PFSK-1 (cell line): Measurements from ENCODE around the gene GLP1R.

Experiments used
- FOXP2 ChIP-seq: optimal IDR thresholded peaks from 2 replicates; pipeline ENCODE3; 2011; ENCODE audit warnings: borderline replicate concordance, control low read depth, inconsistent platforms; ENCODE audit not compliant: insufficient read depth; ENCODE audit errors: extremely low read length, extremely low read depth
- POLR2AphosphoS5 ChIP-seq: IDR thresholded peaks from 2 replicates; pipeline ENCODE4 v1.6.1; 2012; ENCODE audit warnings: low read depth, mild to moderate bottlenecking, control low read depth, low read length, moderate library complexity
- SIN3A ChIP-seq: IDR thresholded peaks from 2 replicates; pipeline ENCODE4 v1.6.1; 2012; ENCODE audit warnings: mild to moderate bottlenecking, low read length, moderate library complexity, borderline replicate concordance; ENCODE audit not compliant: insufficient read depth
- TAF1 ChIP-seq: IDR thresholded peaks from 2 replicates; pipeline ENCODE4 v1.6.1; 2012; ENCODE audit warnings: low read length, control low read depth, borderline replicate concordance; ENCODE audit not compliant: insufficient read depth
- TF ChIP-seq, protein P1 (sequence below), 2 experiments: IDR thresholded peaks; 2 replicates each; pipeline versions ENCODE4 v1.6.1 to v1.8.0; 2011 to 2012; ENCODE audit warnings: low read depth in 2 of 2, low read length in 2 of 2, control low read depth in 1 of 2, inconsistent platforms in 1 of 2, mild to moderate bottlenecking in 1 of 2, moderate library complexity in 1 of 2; ENCODE audit not compliant: insufficient read depth in 1 of 2

GLP1R gene

DNA sequence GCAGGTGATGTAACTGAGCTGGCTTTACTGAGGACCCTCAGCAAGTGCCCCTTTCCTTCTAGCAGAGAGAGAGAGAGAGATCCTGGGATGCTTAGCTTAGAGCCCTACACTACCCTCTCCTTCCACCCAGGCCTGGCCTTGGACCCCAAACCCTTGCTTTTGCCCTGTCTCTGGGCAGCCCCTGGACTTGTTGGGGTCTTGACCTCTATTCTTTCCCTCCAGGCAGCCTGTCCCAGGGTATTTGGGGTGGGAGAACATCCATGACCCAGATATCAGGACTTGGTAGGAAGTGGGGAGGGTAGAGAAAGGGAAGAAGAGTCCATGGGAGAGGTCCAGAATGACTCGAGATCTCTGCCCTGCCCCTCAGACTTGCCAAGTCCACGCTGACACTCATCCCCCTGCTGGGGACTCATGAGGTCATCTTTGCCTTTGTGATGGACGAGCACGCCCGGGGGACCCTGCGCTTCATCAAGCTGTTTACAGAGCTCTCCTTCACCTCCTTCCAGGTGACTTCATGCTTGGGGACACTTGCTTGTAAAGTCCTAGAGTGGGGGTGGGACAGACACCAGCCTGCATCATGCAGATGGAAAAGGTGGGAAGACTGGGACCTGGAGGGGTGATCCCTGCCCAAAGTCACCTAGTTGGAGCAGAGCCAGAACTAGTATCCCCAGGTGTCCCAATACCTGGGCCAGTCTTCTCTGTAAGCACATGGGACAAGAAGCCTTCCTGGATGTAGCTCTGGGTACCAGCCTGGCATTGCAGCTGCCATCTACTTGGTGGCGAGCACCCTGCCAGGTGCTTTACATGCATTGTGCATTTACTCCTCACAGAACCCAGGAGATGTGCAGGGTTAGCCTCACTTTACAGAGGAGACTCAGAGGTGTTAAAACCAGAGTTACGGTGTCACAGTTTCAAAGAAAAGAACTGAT is 30.9 kb downstream of the GLP1R start:
- TF ChIP-seq SIN3A = no peak
- no peak for TF ChIP-seq POLR2AphosphoS5
- TF ChIP-seq FOXP2 = no peak
- TF ChIP-seq, protein P1, sequence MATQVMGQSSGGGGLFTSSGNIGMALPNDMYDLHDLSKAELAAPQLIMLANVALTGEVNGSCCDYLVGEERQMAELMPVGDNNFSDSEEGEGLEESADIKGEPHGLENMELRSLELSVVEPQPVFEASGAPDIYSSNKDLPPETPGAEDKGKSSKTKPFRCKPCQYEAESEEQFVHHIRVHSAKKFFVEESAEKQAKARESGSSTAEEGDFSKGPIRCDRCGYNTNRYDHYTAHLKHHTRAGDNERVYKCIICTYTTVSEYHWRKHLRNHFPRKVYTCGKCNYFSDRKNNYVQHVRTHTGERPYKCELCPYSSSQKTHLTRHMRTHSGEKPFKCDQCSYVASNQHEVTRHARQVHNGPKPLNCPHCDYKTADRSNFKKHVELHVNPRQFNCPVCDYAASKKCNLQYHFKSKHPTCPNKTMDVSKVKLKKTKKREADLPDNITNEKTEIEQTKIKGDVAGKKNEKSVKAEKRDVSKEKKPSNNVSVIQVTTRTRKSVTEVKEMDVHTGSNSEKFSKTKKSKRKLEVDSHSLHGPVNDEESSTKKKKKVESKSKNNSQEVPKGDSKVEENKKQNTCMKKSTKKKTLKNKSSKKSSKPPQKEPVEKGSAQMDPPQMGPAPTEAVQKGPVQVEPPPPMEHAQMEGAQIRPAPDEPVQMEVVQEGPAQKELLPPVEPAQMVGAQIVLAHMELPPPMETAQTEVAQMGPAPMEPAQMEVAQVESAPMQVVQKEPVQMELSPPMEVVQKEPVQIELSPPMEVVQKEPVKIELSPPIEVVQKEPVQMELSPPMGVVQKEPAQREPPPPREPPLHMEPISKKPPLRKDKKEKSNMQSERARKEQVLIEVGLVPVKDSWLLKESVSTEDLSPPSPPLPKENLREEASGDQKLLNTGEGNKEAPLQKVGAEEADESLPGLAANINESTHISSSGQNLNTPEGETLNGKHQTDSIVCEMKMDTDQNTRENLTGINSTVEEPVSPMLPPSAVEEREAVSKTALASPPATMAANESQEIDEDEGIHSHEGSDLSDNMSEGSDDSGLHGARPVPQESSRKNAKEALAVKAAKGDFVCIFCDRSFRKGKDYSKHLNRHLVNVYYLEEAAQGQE (IDR thresholded peaks at IDR 0.05; ENCODE audit: insufficient read depth in 1 of 2, low read depth in 2 of 2, low read length in 2 of 2) = no peak
- no peak for TF ChIP-seq TAF1

DNA sequence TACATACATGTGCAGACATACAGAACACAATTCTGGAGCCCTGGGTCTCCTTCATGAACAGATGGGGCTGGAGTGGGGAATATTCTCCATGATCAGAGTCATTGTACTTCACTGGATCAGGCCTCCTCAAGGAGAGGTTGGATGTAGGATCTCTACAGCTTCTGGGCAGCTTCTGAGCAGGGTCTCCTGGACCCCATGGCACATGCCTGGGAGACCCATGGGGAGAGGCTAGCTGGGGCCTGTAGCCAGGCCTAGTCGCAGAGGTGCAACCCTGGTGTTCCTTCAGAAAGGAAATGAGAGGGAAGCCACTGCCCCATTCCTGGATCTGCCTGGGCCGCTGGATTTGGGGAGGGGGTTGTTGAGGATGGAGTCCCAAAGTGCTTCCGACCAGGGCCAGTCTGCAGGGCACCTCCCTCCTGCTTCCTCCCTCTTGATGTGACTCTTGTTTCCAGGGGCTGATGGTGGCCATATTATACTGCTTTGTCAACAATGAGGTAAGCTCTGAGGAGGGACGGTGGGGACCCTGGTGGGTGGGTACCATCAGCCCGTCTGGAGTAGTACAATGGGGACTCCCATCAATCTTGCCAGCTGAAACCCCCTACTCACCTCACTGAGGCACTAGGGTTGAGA is 31.8 kb downstream of the GLP1R start:
- TF ChIP-seq, protein P1 (IDR thresholded peaks at IDR 0.05; ENCODE audit: insufficient read depth in 1 of 2, low read depth in 2 of 2, low read length in 2 of 2) = no peak
- TF ChIP-seq TAF1 (no peak), POLR2AphosphoS5 (no peak), SIN3A (no peak), FOXP2 (no peak)

DNA sequence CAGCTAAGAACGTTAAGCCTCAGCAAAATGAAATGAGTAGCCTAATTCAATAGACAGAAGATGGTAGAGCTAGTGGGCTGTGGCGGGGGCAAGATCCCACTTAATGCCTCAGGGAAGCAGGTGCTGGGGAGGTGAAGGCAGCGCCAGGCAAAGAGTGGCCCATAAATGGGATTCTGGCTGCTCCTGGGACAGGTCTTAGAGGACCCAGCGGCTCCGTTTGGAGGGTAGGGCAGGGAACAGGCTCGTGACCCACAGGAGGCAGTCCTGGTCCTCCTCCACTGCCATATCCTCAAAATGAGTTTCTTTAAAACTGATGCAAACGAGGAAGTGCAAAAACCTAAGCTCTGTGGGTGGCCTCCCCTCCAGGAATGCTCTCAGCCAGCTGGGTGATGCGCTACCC is 33.7 kb downstream of the GLP1R start:
- TF ChIP-seq SIN3A (no peak), TAF1 (no peak), FOXP2 (no peak), POLR2AphosphoS5 (no peak)
- TF ChIP-seq, protein P1 (IDR thresholded peaks at IDR 0.05; ENCODE audit: insufficient read depth in 1 of 2, low read depth in 2 of 2, low read length in 2 of 2) = no peak

DNA sequence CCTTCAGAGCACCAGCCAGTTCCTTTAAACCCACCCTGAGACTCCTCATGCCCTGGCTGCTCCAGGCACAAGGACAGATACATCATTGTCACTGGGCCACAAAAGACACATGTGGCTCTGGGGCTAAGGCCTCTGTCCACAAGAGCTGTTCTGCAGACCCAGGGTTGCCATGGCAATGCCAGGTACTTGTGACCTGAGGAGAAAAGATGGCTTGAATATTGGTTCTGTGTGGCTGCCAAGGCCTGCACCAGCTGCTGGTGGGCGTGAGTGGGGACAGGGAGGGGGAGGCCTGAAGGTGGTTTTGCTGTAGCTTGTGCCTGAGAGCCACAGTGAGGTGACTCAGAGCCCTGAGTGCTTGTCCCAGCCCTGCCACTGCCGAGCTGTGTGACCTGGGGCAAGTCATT is 34.7 kb downstream of the GLP1R start:
- TF ChIP-seq POLR2AphosphoS5 (no peak), SIN3A (no peak)
- TF ChIP-seq, protein P1 (IDR thresholded peaks at IDR 0.05; ENCODE audit: insufficient read depth in 1 of 2, low read depth in 2 of 2, low read length in 2 of 2) = no peak

DNA sequence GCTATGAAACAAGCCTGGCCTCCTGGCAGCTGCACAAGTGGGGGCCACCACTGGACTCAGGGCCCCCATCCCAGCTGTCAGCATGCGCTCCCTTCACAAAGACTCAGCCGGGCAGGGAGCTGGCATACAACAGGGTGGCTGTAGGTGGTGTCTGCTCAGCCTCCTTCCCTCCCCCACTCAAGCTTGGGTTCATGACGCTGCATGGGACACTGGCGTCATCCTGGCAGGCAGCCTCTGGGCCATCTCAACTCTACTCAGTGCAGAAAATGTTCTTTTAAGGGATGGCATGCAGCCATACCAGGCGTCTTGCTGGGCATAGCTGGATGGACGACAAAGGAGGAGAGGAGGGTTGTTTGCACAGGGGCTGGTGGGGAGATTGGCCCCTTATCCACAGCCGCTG is 35.9 kb downstream of the GLP1R start:
- TF ChIP-seq FOXP2 (no peak), TAF1 (no peak), SIN3A (no peak), POLR2AphosphoS5 (no peak)
- TF ChIP-seq, protein P1 (IDR thresholded peaks at IDR 0.05; ENCODE audit: insufficient read depth in 1 of 2, low read depth in 2 of 2, low read length in 2 of 2) = no peak
